Choroid plexus epithelial cell (primary cell): Measurements from ENCODE around the gene NUDT21.

ENCODE experiments used
- DNase-seq: peaks from one replicate; pipeline ENCODE4 v3.0.0-alpha.2; 2010; ENCODE audit warnings: low read depth
- H3K4me3 ChIP-seq: 2 replicates; pipeline ENCODE4 v1.5.1; 2011; ENCODE audit warnings: low read depth, mild to moderate bottlenecking, control low read depth, low read length, moderate library complexity
- CTCF ChIP-seq: conservative IDR thresholded peaks from 2 replicates; pipeline ENCODE4 v1.5.1; 2011; ENCODE audit warnings: low read depth, mild to moderate bottlenecking, control low read depth, inconsistent platforms, low read length, moderate library complexity

The NUDT21 gene

GRCh38 chr16:56411123-56411522 lies 40.0 kb downstream of the NUDT21 start:
- no peak for DNase-seq
- no peak for TF ChIP-seq CTCF
- H3K4me3 ChIP-seq, result no peak overlapping the region

DNA sequence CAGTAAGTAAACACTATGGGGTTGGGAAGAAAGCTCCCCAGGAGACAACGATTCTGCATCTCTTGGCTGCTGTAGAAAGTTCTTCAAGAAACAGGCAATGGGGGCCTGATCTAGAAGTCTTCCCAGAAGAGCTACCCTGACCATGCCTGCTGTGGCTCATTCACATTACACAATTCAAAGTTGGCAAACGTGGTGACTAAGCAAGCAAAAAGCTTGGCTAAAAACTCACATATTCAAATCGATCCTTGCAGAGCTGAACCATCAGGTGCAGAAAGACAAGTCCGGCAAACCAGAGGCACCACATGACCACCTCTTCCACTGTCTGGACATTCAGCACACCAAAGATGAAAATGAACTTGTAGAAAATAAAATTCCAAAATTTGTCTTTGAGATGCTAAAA lies 41.9 kb downstream of the NUDT21 start:
- DNase-seq, result peak; percentile 73
- no peak for TF ChIP-seq CTCF
- H3K4me3 ChIP-seq, result no peak overlapping the region

DNA sequence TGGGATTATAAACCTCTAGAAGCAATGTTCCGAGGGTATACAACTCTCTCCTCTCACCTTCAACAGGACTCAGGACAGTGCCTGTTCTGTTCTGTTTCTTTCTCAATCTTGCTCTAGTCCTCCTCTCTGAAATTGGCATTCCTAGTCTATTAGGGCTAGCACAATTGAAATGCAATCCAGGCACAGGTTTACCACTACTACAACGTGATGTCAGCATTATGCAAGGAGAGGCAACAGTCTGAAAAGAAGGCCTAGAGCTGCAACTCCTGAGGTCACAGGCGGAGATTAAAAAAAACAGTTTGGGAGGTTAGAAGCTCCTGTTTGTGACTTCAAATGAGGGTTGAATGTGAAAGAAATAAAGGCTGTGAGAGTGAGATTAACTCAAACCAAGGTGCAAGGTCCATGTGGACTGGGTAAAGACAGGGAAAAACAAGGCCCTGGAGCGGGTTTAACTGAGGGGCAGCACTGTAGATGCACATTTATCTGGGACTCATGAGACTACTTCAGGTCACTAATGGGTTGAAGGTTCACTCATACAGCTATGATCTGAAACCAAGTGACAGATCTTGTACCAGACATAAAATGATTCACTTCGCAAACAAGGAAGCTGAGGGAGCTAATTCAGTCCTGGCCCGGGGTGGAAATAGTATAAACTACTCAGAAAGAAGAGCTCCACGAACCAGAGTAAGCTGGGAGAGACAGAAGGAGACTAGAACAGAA lies 42.6 kb downstream of the NUDT21 start:
- no peak overlapping the region for H3K4me3 ChIP-seq
- TF ChIP-seq CTCF, result no peak
- no peak for DNase-seq

- H3K4me3 ChIP-seq, result no peak overlapping the region
- no peak for DNase-seq
- no peak for TF ChIP-seq CTCF
These were observed 45.0 kb downstream of the NUDT21 start for GRCh38 chr16:56405977-56406672.

DNA sequence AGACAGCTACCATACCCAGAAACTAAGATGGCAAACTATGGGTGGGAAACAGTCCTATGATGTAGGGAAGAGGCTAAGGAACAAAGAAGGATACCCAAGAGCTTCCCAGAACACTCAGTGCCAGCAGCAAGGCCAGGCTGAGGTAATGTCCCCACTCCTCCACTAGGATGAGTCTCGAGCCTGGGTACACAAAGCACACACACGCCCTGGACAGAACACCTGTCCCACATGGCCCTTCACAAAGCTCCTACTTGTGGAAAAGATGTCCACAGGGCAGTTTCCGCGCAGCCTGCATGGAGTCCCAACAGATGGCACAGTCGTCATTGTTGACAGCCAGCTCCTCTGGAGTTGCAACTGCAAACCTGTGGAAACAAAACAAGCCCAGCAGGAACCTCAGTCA lies 49.6 kb downstream of the NUDT21 start:
- H3K4me3 ChIP-seq, result no peak overlapping the region
- peak; percentile 25 for DNase-seq
- TF ChIP-seq CTCF, result peak; percentile 49

DNA sequence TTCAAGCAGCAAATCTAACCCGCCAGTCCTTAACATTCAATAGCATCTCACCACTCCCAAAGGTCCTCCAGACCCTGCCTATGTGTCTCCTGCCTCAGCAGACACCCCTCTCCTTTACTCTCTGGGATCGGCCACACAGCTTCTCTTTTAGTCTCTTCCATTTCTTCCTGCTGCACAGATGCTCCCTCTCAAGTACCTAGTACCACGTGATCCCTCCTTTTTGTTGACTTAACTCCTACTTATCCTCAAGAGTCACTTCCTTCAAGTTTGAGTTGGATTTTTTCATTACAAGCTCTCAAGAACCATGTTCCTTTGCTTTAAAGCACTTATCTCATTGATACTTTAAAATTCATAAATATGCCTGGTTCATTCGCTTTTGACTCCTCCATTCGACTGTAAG lies 50.7 kb downstream of the NUDT21 start:
- TF ChIP-seq CTCF, result no peak
- no peak overlapping the region for H3K4me3 ChIP-seq
- no peak for DNase-seq

DNA sequence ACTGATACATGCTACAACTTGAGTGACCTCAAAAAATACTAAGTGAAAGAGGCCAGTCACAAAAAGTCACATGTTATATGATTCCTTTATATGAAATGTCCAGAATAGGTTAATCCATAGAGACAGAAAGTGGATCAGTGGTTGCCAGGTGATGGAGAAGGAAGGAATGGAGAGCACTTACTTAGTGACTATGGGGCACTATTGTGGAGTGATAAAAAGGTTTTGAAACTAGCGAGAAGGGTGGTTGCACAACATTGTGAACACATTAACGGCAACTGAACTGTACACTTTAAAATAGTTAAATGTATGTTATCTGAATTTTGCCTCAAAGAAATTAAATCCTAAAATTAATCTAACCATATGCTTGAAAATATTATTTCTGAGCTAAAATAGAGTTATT lies 51.6 kb downstream of the NUDT21 start:
- no peak for TF ChIP-seq CTCF
- no peak for DNase-seq
- no peak overlapping the region for H3K4me3 ChIP-seq
